CD4-positive, alpha-beta T cell treated with Interleukin-4 for 1 hour (primary cell): Measurements from ENCODE around the gene OGFOD3.
"Not testable (repeated sequence)": the region's sequence is repeated elsewhere in the genome, so short reads cannot be mapped to it uniquely, and the experiment has no call there.

Source experiments
- DNase-seq, 2 donors: peaks; one replicate each; pipeline ENCODE4 v3.0.0-alpha.2; 2020 to 2022

The OGFOD3 gene

GRCh38 chr17:82433560-82434215 lies 15.3 kb upstream of the OGFOD3 start:
- DNase-seq = no peak

- no peak for DNase-seq
Observed at GRCh38 chr17:82432017-82432416, 13.6 kb upstream of the OGFOD3 start.

GRCh38 chr17:82429824-82430223 lies 11.4 kb upstream of the OGFOD3 start:
- DNase-seq = no peak

- DNase-seq = no peak
Observed at GRCh38 chr17:82428546-82428945, 10.2 kb upstream of the OGFOD3 start.

- no peak for DNase-seq
Observed at GRCh38 chr17:82424863-82425159, 6.4 kb upstream of the OGFOD3 start.

- peak; percentile 53 to 59 for DNase-seq
Observed at GRCh38 chr17:82424001-82424862, 5.8 kb upstream of the OGFOD3 start.

- DNase-seq = peak in 1 of 2 donors; percentile 42
Observed at GRCh38 chr17:82419540-82419939, 1.2 kb upstream of the OGFOD3 start.

- DNase-seq = no peak
Observed at GRCh38 chr17:82416771-82417170, 1.6 kb downstream of the OGFOD3 start.

- DNase-seq = no peak
Observed at GRCh38 chr17:82416264-82416663, 2.1 kb downstream of the OGFOD3 start.

GRCh38 chr17:82415786-82416185 lies 2.6 kb downstream of the OGFOD3 start:
- no peak for DNase-seq

GRCh38 chr17:82415336-82415735 lies 3.0 kb downstream of the OGFOD3 start:
- DNase-seq = no peak

GRCh38 chr17:82414548-82415281 lies 3.7 kb downstream of the OGFOD3 start:
- DNase-seq = peak; percentile 69 to 76

- no peak for DNase-seq
Observed at GRCh38 chr17:82412535-82413520, 5.6 kb downstream of the OGFOD3 start.

- not testable (repeated sequence) for DNase-seq
Observed at GRCh38 chr17:82412081-82412480, 6.3 kb downstream of the OGFOD3 start.

GRCh38 chr17:82411396-82412053 lies 6.9 kb downstream of the OGFOD3 start:
- no peak for DNase-seq

- DNase-seq = no peak
Observed at GRCh38 chr17:82410014-82410716, 8.2 kb downstream of the OGFOD3 start.

- no peak for DNase-seq
Observed at GRCh38 chr17:82408938-82409318, 9.5 kb downstream of the OGFOD3 start.

- DNase-seq = no peak
Observed at GRCh38 chr17:82408288-82408937, 10.0 kb downstream of the OGFOD3 start.

- no peak for DNase-seq
Observed at GRCh38 chr17:82407255-82407654, 11.1 kb downstream of the OGFOD3 start.

- DNase-seq = no peak
Observed at GRCh38 chr17:82406131-82406671, 12.2 kb downstream of the OGFOD3 start.
